Activated CD4-positive, alpha-beta T cell treated with anti-CD3 and anti-CD28 coated beads for 36 hours (primary cell): ENCODE measurements around the gene MAPK1. TPM values are rescaled to one million over a fixed set of nuclear protein-coding genes. Genes with fewer than 3 reads are reported as not detected.
A peak's percentile ranks its signal among the peaks of the same experiment; 100 is the strongest.
"Not testable (repeated sequence)": the region's sequence is repeated elsewhere in the genome, so short reads cannot be mapped to it uniquely, and the experiment has no call there.

ENCODE experiments used
- ATAC-seq: fragments of 200-7000 bp; cut with Tn5 transposase; one replicate; pipeline ENCODE4 v1.10.0; 2021; ENCODE audit warnings: mild to moderate bottlenecking, moderate library complexity
- CTCF ChIA-PET: fragments of 350-600 bp; sonication (Branson Sonifier 250); formaldehyde crosslinking; loops from one replicate; lab custom pipeline; 2021; ENCODE audit warnings: antibody characterized with exemption; lab: Charles Lee
- POLR2A ChIA-PET: fragments of 350-600 bp; sonication (Branson Sonifier 250); formaldehyde crosslinking; loops from one replicate; lab custom pipeline; 2021; ENCODE audit warnings: antibody characterized with exemption, inconsistent platforms; lab: Charles Lee
- DNase-seq: peaks from one replicate; pipeline ENCODE4 v3.0.0-alpha.2; 2020
- H3K27ac Mint-ChIP-seq: one replicate; pipeline ENCODE4 v1.8.0; 2021; ENCODE audit warnings: mixed read lengths
- H3K27me3 Mint-ChIP-seq: one replicate; pipeline ENCODE4 v1.8.0; 2021; ENCODE audit warnings: mixed read lengths
- H3K36me3 Mint-ChIP-seq: one replicate; pipeline ENCODE4 v1.8.0; 2021; ENCODE audit warnings: low read depth, mixed read lengths
- H3K4me1 Mint-ChIP-seq: one replicate; pipeline ENCODE4 v1.8.0; 2021; ENCODE audit warnings: mixed read lengths
- H3K4me3 Mint-ChIP-seq: one replicate; pipeline ENCODE4 v1.8.0; 2021; ENCODE audit warnings: mild to moderate bottlenecking, moderate library complexity, mixed read lengths
- H3K9me3 Mint-ChIP-seq: one replicate; pipeline ENCODE4 v1.8.0; 2021; ENCODE audit warnings: low read depth, mixed read lengths
- intact Hi-C, 2 experiments: fragments of 100-400 bp; cut with DNase I in 1 of 2; cut with micrococcal nuclease in 1 of 2; formaldehyde crosslinking; loops; one replicate each; pipeline versions ENCODE4 v1.14.2 to v1.15.1; 2022 to 2024; cut with DNase I, micrococcal nuclease
- total RNA-seq, 2 experiments: library from RNA; stranded (reverse); gene quantifications; one replicate each; pipeline ENCODE4 v1.2.3, GENCODE V29; 2021

Gene MAPK1
- total RNA-seq, 2 experiments from 2014 or later, result 91.9 to 108 TPM

DNA sequence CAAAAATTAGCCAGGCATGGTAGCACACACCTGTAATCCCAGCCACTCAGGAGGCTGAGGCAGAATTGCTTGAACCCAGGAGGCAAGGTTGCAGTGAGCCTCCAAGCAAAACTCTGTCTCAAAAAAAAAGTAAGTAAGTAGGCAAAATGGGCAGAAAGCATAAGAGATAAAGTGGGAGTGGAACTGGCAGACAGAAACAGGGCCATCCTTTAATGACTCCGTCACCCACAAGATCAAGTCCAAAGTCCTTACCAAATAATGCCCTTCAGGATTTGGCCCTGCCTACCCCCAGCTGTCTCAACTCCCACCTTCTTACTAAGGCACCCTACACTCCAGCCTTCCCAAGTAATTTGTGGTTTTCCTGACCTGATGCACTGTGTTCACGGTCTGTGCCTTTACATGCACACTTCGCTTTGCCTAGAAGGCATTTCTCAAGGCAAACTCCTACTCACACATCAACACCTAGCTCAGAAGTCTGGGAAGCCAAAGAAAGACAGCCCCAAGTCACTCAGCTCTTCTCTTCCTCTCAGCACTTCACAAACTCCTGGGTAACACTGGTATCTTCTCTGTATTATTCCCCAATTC lies 6.1 kb downstream of the MAPK1 start:
- ChIA-PET POLR2A (interaction anchor here (0.6 to 0.7 kb wide), 2 partner anchors 51 to 125 kb away, joined by 3 read pairs; no protein-coding TSS in a partner anchor), CTCF (interaction anchor here (1.1 to 1.9 kb wide), 2 partner anchors 95 to 117 kb away, joined by 3 to 7 read pairs; no protein-coding TSS in a partner anchor)
- peaks cover 30% of the 10 kb centered on the region for H3K36me3 Mint-ChIP-seq
- DNase-seq (no peak), ATAC-seq (no peak)
- peak overlapping the region; percentile 19 for H3K27ac Mint-ChIP-seq
- intact Hi-C loops, result loop anchor here in 1 of 2 experiments (10.0 kb wide), 1 partner anchor 277 kb away; no protein-coding TSS in a partner anchor
- H3K9me3 Mint-ChIP-seq, result no peaks in the 10 kb centered on the region
- no peak overlapping the region for H3K4me3 Mint-ChIP-seq
- H3K27me3 Mint-ChIP-seq, result no peaks in the 10 kb centered on the region
- H3K4me1 Mint-ChIP-seq, result peaks cover 81% of the 10 kb centered on the region

DNA sequence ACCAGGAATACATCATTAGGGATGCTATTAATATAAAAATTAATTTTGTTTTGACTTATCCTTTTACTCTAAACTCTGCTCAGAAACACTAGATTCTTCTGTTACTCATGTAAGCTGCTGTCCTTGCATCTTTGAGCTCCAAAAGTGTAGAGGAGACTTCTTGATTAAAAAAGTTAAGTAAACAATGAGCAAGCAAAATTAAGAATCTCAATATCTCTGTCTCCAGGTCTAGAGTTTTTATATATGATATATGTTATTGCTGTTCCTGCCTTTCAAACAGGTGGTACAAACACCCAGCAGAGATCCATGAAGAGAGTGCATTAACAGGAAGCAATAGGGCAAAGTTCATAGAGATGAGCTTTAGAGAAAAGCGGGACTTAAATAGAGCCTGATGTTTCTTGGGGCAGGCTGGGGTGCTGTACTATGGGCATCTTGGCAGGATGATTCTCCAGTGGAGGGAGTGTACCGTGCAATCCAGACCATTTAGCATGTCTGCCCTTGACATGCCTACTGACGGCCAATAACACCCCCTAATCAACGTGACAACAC lies 6.9 kb downstream of the MAPK1 start:
- POLR2A ChIA-PET, result interaction anchor here (1.3 kb wide), 1 partner anchor 16 kb away, joined by 9 read pairs; no protein-coding TSS in a partner anchor
- H3K27ac Mint-ChIP-seq, result no peak overlapping the region
- ATAC-seq, result no peak

DNA sequence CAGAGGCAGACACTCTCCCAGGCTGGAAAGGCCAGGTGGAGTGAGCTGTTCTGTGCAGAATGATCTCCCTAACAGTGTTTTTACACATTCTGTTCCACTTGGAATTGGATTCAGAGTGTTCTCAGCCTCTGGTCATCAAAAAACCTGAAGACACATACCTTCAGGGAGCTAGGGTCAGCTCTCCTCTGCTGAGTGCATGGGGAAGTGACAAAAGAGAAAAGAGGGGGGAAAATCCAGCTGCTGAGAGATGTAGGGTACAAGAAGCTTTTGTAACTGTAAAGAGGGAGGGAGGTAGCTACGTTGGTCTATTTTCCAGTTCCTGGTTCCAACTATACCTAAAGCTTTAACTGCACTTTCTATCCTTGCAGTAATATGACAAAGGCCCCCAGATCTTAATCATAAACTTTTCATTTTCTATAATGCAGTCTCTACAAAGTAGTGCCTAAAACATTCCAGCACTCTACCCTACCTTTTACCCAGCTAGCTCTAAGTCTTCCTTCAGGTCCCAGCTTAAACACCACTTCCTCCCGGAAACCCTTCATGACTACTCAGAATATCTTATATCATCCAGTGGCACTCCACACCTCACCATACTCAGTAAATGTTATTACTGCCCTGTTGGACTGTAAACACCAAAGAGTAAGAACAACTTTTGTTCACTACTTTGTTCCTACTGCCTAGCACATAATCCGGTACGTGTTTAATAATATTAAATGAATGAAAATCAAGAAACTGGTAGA lies 9.2 kb downstream of the MAPK1 start:
- ChIA-PET CTCF (interaction anchor here (0.7 kb wide), 1 partner anchor 18 kb away, joined by 3 read pairs; no protein-coding TSS in a partner anchor), POLR2A (interaction anchor here (0.7 to 1.0 kb wide), 3 partner anchors 9 to 23 kb away, joined by 3 read pairs; partner anchors contain the start of gene MAPK1)
- DNase-seq, result no peak
- peaks cover 84% of the 10 kb centered on the region for H3K4me1 Mint-ChIP-seq
- H3K27ac Mint-ChIP-seq, result peak overlapping the region; percentile 5
- H3K36me3 Mint-ChIP-seq, result peaks cover 18% of the 10 kb centered on the region
- intact Hi-C loops, result no loop called here
- H3K9me3 Mint-ChIP-seq, result no peaks in the 10 kb centered on the region
- ATAC-seq, result no peak
- H3K27me3 Mint-ChIP-seq, result no peaks in the 10 kb centered on the region
- H3K4me3 Mint-ChIP-seq, result no peak overlapping the region

More for the DNA sequence above, 6.9 kb downstream of the MAPK1 start:
- Mint-ChIP-seq H3K9me3 (no peaks in the 10 kb centered on the region), H3K36me3 (peaks cover 24% of the 10 kb centered on the region), H3K4me3 (no peak overlapping the region), H3K4me1 (peaks cover 86% of the 10 kb centered on the region), H3K27me3 (no peaks in the 10 kb centered on the region)
- CTCF ChIA-PET, result interaction anchor here (0.5 to 1.9 kb wide), 7 partner anchors 10 to 116 kb away, joined by 3 to 7 read pairs (median 4); no protein-coding TSS in a partner anchor
- DNase-seq, result no peak
- intact Hi-C loops, result loop anchor here in 1 of 2 experiments (10.0 kb wide), 1 partner anchor 276 kb away; no protein-coding TSS in a partner anchor

DNA sequence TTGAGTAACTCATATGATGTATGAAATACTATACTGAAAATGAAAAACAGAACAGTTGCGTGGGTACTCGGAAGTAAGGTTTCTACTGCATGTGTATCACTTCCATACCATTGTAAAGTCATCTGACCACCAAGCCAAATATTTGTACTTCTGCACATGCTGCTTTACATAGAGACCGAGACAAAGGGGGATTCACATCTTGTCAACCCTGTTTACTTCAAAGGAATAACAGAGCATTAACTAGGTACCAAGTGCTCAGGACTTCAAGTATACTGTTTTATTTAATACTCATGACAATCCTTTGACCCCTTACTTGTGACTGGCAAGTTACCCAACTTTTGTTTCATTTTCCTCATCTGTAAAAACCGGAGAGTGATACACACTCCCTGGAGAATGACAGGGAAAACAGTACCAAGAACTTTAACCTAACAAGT lies 9.9 kb downstream of the MAPK1 start:
- Mint-ChIP-seq H3K4me3 (no peak overlapping the region), H3K27me3 (no peaks in the 10 kb centered on the region), H3K9me3 (no peaks in the 10 kb centered on the region), H3K4me1 (peaks cover 83% of the 10 kb centered on the region), H3K36me3 (peaks cover 17% of the 10 kb centered on the region), H3K27ac (no peak overlapping the region)
- POLR2A ChIA-PET, result interaction anchor here (0.7 to 1.0 kb wide), 2 partner anchors 10 to 24 kb away, joined by 3 read pairs; partner anchors contain the start of gene MAPK1
- ATAC-seq, result peak; percentile 69
- CTCF ChIA-PET, result interaction anchor here (0.7 kb wide), 1 partner anchor 19 kb away, joined by 3 read pairs; no protein-coding TSS in a partner anchor
- no peak for DNase-seq
- intact Hi-C loops, result no loop called here

DNA sequence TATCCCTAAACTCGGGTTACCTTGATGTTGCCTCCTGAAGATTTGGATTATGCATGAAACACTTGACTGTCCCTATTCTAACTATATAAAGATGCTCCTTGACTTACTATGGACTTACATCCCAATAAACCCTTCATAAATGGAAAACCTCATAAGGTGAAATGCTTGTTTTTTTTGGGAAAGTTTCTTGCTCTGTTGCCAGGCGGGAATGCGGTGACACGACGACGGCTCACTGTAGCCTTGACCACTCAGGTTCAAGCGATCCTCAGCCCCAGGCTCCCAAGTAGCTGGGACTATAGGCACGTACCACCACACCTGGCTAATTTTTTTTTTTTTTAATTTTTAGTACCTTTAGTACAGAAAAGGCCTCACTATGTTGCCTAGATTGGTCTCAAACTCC lies 10.6 kb downstream of the MAPK1 start:
- Mint-ChIP-seq H3K4me3 (no peak overlapping the region), H3K27ac (no peak overlapping the region), H3K9me3 (no peaks in the 10 kb centered on the region), H3K36me3 (peaks cover 18% of the 10 kb centered on the region), H3K4me1 (peaks cover 80% of the 10 kb centered on the region), H3K27me3 (no peaks in the 10 kb centered on the region)
- intact Hi-C loops, result no loop called here
- ChIA-PET CTCF (interaction anchor here (0.6 kb wide), 1 partner anchor 18 kb away, joined by 3 read pairs; no protein-coding TSS in a partner anchor), POLR2A (no interaction called here)
- ATAC-seq (no peak), DNase-seq (no peak)

DNA sequence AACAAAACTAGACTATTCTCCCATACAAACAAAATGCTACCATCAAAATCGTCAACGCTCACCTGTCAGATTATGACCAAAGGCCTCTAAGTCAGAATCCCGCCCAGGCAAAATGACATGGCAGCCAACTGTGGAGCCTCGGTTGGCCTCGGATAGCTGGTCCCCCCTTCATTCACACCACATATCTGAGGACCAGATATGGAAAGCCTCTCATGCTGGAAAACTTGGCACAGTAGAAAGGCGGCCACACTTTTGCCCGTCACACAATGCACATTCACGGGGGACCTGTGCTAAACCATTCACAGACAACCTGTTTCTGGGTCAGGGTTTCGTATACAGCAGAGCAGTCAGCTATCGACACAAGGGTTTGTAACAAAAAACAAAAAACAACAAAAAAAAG lies 11.2 kb downstream of the MAPK1 start:
- POLR2A ChIA-PET, result interaction anchor here (1.5 kb wide), 1 partner anchor 16 kb away, joined by 3 read pairs; no protein-coding TSS in a partner anchor
- intact Hi-C loops, result no loop called here
- H3K27me3 Mint-ChIP-seq, result no peaks in the 10 kb centered on the region
- no peak for DNase-seq
- no peak overlapping the region for H3K27ac Mint-ChIP-seq
- CTCF ChIA-PET, result interaction anchor here (0.6 to 0.7 kb wide), 4 partner anchors 13 to 229 kb away, joined by 3 read pairs; no protein-coding TSS in a partner anchor
- H3K4me3 Mint-ChIP-seq, result no peak overlapping the region
- no peak for ATAC-seq
- H3K9me3 Mint-ChIP-seq, result no peaks in the 10 kb centered on the region
- H3K36me3 Mint-ChIP-seq, result peaks cover 18% of the 10 kb centered on the region
- peaks cover 77% of the 10 kb centered on the region for H3K4me1 Mint-ChIP-seq

DNA sequence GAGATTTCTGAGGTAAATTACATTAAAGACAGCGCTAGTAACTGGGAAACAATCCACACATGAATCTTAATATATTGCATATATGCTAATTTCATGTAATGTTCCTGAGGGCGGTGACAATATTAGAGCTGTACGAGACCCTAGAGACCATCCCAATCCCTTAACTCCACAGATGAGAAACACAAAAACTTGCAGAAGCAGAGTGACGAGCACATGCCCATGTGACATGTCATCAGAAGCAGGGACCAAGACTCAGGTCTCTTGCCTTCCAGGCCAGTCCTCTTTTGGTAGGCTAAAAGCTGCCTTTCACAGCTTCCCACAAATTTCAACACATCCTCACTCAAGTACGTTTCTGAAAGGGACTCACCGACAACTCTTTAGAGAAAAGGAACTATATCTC lies 11.8 kb downstream of the MAPK1 start:
- Mint-ChIP-seq H3K4me3 (no peak overlapping the region), H3K27ac (no peak overlapping the region), H3K36me3 (peaks cover 18% of the 10 kb centered on the region), H3K4me1 (peaks cover 78% of the 10 kb centered on the region), H3K27me3 (no peaks in the 10 kb centered on the region), H3K9me3 (no peaks in the 10 kb centered on the region)
- DNase-seq (no peak), ATAC-seq (no peak)
- intact Hi-C loops, result no loop called here
- ChIA-PET POLR2A (interaction anchor here (1.5 kb wide), 1 partner anchor 16 kb away, joined by 3 read pairs; no protein-coding TSS in a partner anchor), CTCF (interaction anchor here (0.6 kb wide), 1 partner anchor 230 kb away, joined by 3 read pairs; no protein-coding TSS in a partner anchor)

DNA sequence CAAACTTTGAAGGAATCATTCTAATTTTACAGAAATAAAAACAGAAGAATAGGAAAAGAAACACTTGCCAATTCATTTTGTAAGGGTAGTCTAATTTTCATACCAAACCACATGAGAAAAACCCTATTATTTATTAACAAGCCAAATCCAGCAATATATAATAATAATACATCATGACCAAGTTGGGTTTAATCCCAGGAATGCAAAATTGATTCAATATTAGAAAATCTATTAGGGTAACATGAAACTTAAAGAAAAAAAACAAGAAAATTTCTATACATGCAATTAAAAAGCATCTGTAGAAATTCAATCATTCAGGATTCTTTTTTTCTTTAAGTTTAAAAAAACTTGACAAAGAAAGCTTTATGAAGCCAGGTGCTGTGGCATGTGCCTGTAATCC lies 16.8 kb downstream of the MAPK1 start:
- Mint-ChIP-seq H3K36me3 (peaks cover 22% of the 10 kb centered on the region), H3K27me3 (no peaks in the 10 kb centered on the region), H3K4me3 (no peak overlapping the region), H3K27ac (no peak overlapping the region), H3K4me1 (peaks cover 70% of the 10 kb centered on the region), H3K9me3 (peaks cover 1% of the 10 kb centered on the region)
- ATAC-seq (no peak), DNase-seq (no peak)
- POLR2A ChIA-PET, result no interaction called here
- CTCF ChIA-PET, result interaction anchor here (1.0 kb wide), 1 partner anchor 10 kb away, joined by 3 read pairs; no protein-coding TSS in a partner anchor
- intact Hi-C loops, result no loop called here

DNA sequence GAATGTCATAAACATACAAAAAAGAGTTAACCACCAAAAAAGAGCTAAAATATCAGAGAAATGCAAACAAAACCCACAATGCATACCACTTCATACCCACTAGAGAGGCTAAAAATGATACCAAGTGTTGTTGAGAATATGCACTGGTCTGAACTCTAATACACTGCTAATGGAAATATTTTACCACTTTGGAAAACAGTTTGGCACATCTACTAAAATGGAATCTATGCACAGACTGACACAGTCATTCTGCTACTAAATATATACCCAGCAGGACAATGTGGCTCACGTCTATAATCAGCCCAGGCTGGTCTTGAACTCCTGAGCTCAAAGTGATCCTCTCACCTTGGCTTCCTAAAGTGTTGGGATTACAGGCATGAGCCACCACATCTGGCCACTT lies 18.0 kb downstream of the MAPK1 start:
- Mint-ChIP-seq H3K9me3 (peaks cover 1% of the 10 kb centered on the region), H3K27ac (no peak overlapping the region), H3K27me3 (no peaks in the 10 kb centered on the region), H3K4me1 (peaks cover 65% of the 10 kb centered on the region), H3K4me3 (no peak overlapping the region), H3K36me3 (peaks cover 22% of the 10 kb centered on the region)
- POLR2A ChIA-PET, result interaction anchor here (0.6 kb wide), 1 partner anchor 49 kb away, joined by 4 read pairs; no protein-coding TSS in a partner anchor
- no peak for DNase-seq
- CTCF ChIA-PET, result interaction anchor here (1.0 to 1.6 kb wide), 2 partner anchors 10 to 88 kb away, joined by 3 to 4 read pairs; no protein-coding TSS in a partner anchor
- peak; percentile 30 for ATAC-seq
- intact Hi-C loops, result no loop called here

DNA sequence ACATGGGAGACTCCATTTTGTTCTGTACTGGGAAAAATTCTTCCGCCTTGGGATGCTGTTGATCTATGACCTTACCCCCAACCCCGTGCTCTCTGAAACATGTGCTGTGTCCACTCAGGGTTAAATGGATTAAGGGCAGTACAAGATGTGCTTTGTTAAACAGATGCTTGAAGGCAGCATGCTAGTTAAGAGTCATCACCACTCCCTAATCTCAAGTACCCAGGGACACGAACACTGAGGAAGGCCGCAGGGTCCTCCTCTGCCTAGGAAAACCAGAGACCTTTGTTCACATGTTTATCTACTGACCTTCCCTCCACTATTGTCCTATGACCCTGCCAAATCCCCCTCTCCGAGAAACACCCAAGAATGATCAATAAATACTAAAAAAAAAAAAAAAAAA lies 19.4 kb downstream of the MAPK1 start:
- ATAC-seq, H3K4me3 Mint-ChIP-seq, DNase-seq, POLR2A ChIA-PET, intact Hi-C loops, H3K27ac Mint-ChIP-seq, H3K27me3 Mint-ChIP-seq, H3K9me3 Mint-ChIP-seq: not testable (repeated sequence)
- Mint-ChIP-seq H3K36me3 (peaks cover 27% of the 10 kb centered on the region), H3K4me1 (peaks cover 69% of the 10 kb centered on the region)
- CTCF ChIA-PET, result interaction anchor here (1.6 kb wide), 1 partner anchor 12 kb away, joined by 4 read pairs; no protein-coding TSS in a partner anchor
